ENCODE results near the gene EXT2. TPM values are rescaled to one million over a fixed set of nuclear protein-coding genes. Genes with fewer than 3 reads are reported as not detected.
A peak's percentile ranks its signal among the peaks of the same experiment; 100 is the strongest.

EXT2 gene
- 100 to 1,000 TPM in 1 of 3 donors, 10 to 100 TPM in 2; 82.1 to 108 (median 96.9) TPM for total RNA-seq

GRCh38 chr11:44095506-44096359 is at the start of gene EXT2:
Gene EXT2, plus strand, starts transcription at chr11:44095678. Its CDS starts 12,035 bp downstream, at chr11:44107713.
- H3K27me3 ChIP-seq: no peaks in the 10 kb centered on the region
- no peaks in the 10 kb centered on the region for H3K36me3 ChIP-seq
- no peaks in the 10 kb centered on the region for H3K4me1 ChIP-seq
- TF ChIP-seq CTCF (IDR thresholded peaks at IDR 0.05) (peak; percentile 55 to 86 (median 79)), POLR2A (IDR thresholded peaks at IDR 0.05) (no peak), POLR2AphosphoS5 (IDR thresholded peaks at IDR 0.05) (peak; percentile 34 to 47 (median 37))
- peak within 1 kb of the TSS; percentile 81 to 85 for H3K27ac ChIP-seq
- no peaks in the 10 kb centered on the region for H3K9me3 ChIP-seq
- peak; percentile 72 to 90 for DNase-seq (ENCODE audit: low spot score in 2 of 2)
- intact Hi-C loops (cut with DNase I; ENCODE audit: low total_unique reads): no loop called here
- H3K4me3 ChIP-seq: peak within 1 kb of the TSS; percentile 83 to 90 (median 88)

GRCh38 chr11:44046182-44046581 is 49.3 kb upstream of the EXT2 start:
- intact Hi-C loops (cut with DNase I; ENCODE audit: low total_unique reads): no loop called here
- Histone ChIP-seq H3K4me1 (no peaks in the 10 kb centered on the region), H3K9me3 (peaks cover 0 to 4% of the 10 kb centered on the region in 2 donors), H3K4me3 (no peak overlapping the region), H3K27ac (no peak overlapping the region), H3K36me3 (no peaks in the 10 kb centered on the region), H3K27me3 (no peaks in the 10 kb centered on the region)
- DNase-seq (ENCODE audit: low spot score in 2 of 2): no peak
- TF ChIP-seq POLR2A (IDR thresholded peaks at IDR 0.05): no peak
- TF ChIP-seq CTCF (IDR thresholded peaks at IDR 0.05): no peak
- no peak for TF ChIP-seq POLR2AphosphoS5 (IDR thresholded peaks at IDR 0.05)

GRCh38 chr11:44047298-44047697 is 48.2 kb upstream of the EXT2 start:
- Histone ChIP-seq H3K4me1 (no peaks in the 10 kb centered on the region), H3K4me3 (no peak overlapping the region), H3K9me3 (no peaks in the 10 kb centered on the region), H3K27ac (no peak overlapping the region), H3K36me3 (no peaks in the 10 kb centered on the region), H3K27me3 (no peaks in the 10 kb centered on the region)
- intact Hi-C loops (cut with DNase I; ENCODE audit: low total_unique reads): no loop called here
- no peak for TF ChIP-seq CTCF (IDR thresholded peaks at IDR 0.05)
- TF ChIP-seq POLR2AphosphoS5 (IDR thresholded peaks at IDR 0.05): no peak
- no peak for TF ChIP-seq POLR2A (IDR thresholded peaks at IDR 0.05)
- no peak for DNase-seq (ENCODE audit: low spot score in 2 of 2)

- TF ChIP-seq POLR2A (IDR thresholded peaks at IDR 0.05) (no peak), POLR2AphosphoS5 (IDR thresholded peaks at IDR 0.05) (no peak), CTCF (IDR thresholded peaks at IDR 0.05) (no peak)
- Histone ChIP-seq H3K36me3 (no peaks in the 10 kb centered on the region), H3K27me3 (no peaks in the 10 kb centered on the region), H3K9me3 (no peaks in the 10 kb centered on the region), H3K27ac (no peak within 1 kb of the TSS), H3K4me3 (no peak within 1 kb of the TSS), H3K4me1 (no peaks in the 10 kb centered on the region)
- intact Hi-C loops (cut with DNase I; ENCODE audit: low total_unique reads): no loop called here
- DNase-seq (ENCODE audit: low spot score in 2 of 2): no peak
These were observed 47.5 kb upstream of the EXT2 start, which contains the start of gene ACCSL for GRCh38 chr11:44047931-44048431. Gene ACCSL, plus strand, starts transcription at chr11:44047981. Its CDS starts 56 bp downstream, at chr11:44048037.

GRCh38 chr11:44049832-44050231 is 45.6 kb upstream of the EXT2 start:
- DNase-seq (ENCODE audit: low spot score in 2 of 2): no peak
- no peak overlapping the region for H3K4me3 ChIP-seq
- H3K27ac ChIP-seq: no peak overlapping the region
- no peaks in the 10 kb centered on the region for H3K9me3 ChIP-seq
- H3K36me3 ChIP-seq: no peaks in the 10 kb centered on the region
- intact Hi-C loops (cut with DNase I; ENCODE audit: low total_unique reads): no loop called here
- no peaks in the 10 kb centered on the region for H3K4me1 ChIP-seq
- no peak for TF ChIP-seq CTCF (IDR thresholded peaks at IDR 0.05)
- no peak for TF ChIP-seq POLR2A (IDR thresholded peaks at IDR 0.05)
- no peak for TF ChIP-seq POLR2AphosphoS5 (IDR thresholded peaks at IDR 0.05)
- H3K27me3 ChIP-seq: no peaks in the 10 kb centered on the region
